ENCODE data around the gene TMEM266.

Gene TMEM266

GRCh38 chr15:76184650-76185035 lies 124.9 kb downstream of the TMEM266 start:
- no peak for DNase-seq (ENCODE audit: low spot score)

- no peak for DNase-seq (ENCODE audit: low spot score)
Measured at GRCh38 chr15:76185716-76186115, 125.9 kb downstream of the TMEM266 start.

GRCh38 chr15:76187163-76187562 lies 127.4 kb downstream of the TMEM266 start:
- DNase-seq (ENCODE audit: low spot score): no peak

GRCh38 chr15:76189106-76189505 lies 129.3 kb downstream of the TMEM266 start:
- DNase-seq (ENCODE audit: low spot score): no peak

GRCh38 chr15:76190070-76190564 lies 130.3 kb downstream of the TMEM266 start:
- no peak for DNase-seq (ENCODE audit: low spot score)

GRCh38 chr15:76190751-76191538 lies 131.2 kb downstream of the TMEM266 start:
- peak; percentile 86 for DNase-seq (ENCODE audit: low spot score)

- DNase-seq (ENCODE audit: low spot score): no peak
Measured at GRCh38 chr15:76191539-76192244, 131.9 kb downstream of the TMEM266 start.

GRCh38 chr15:76192715-76193114 lies 132.9 kb downstream of the TMEM266 start:
- no peak for DNase-seq (ENCODE audit: low spot score)

GRCh38 chr15:76193934-76194333 lies 134.1 kb downstream of the TMEM266 start:
- DNase-seq (ENCODE audit: low spot score): no peak

- no peak for DNase-seq (ENCODE audit: low spot score)
Measured at GRCh38 chr15:76195506-76196268, 135.9 kb downstream of the TMEM266 start.

- peak; percentile 77 for DNase-seq (ENCODE audit: low spot score)
Measured at GRCh38 chr15:76196269-76197231, 136.8 kb downstream of the TMEM266 start.

- DNase-seq (ENCODE audit: low spot score): no peak
Measured at GRCh38 chr15:76197703-76198455, 138.1 kb downstream of the TMEM266 start.

GRCh38 chr15:76198456-76199105 lies 138.8 kb downstream of the TMEM266 start:
- DNase-seq (ENCODE audit: low spot score): no peak

- DNase-seq (ENCODE audit: low spot score): no peak
Measured at GRCh38 chr15:76199106-76200082, 139.6 kb downstream of the TMEM266 start.

- no peak for DNase-seq (ENCODE audit: low spot score)
Measured at GRCh38 chr15:76200083-76200465, 140.3 kb downstream of the TMEM266 start.

GRCh38 chr15:76200641-76201105 lies 140.9 kb downstream of the TMEM266 start:
- DNase-seq (ENCODE audit: low spot score): no peak

GRCh38 chr15:76201536-76202255 lies 141.9 kb downstream of the TMEM266 start:
- DNase-seq (ENCODE audit: low spot score): no peak

Data from Ammon's horn (tissue), 1 donor.